ENCODE data around the gene RGL1.

Gene RGL1

GRCh38 chr1:183872403-183872802 lies 67.5 kb downstream of the RGL1 start:
- no peak for TF ChIP-seq CTCF (IDR thresholded peaks at IDR 0.05; ENCODE audit: unreplicated experiment in 3 of 3)
- Mint-ChIP-seq H3K27ac (peak overlapping the region; percentile 77 to 94 (median 90)), H3K4me1 (peaks cover 77% of the 10 kb centered on the region), H3K9me3 (no peaks in the 10 kb centered on the region), H3K4me3 (peak overlapping the region in 2 of 3 experiments; percentile 32 to 62), H3K27me3 (ENCODE audit: low read depth) (no peaks in the 10 kb centered on the region), H3K36me3 (ENCODE audit: low read depth) (peaks cover 20% of the 10 kb centered on the region)

GRCh38 chr1:183873642-183874041 lies 68.7 kb downstream of the RGL1 start:
- TF ChIP-seq CTCF (IDR thresholded peaks at IDR 0.05; ENCODE audit: unreplicated experiment in 3 of 3), result no peak
- Mint-ChIP-seq H3K36me3 (ENCODE audit: low read depth) (peaks cover 20% of the 10 kb centered on the region), H3K9me3 (no peaks in the 10 kb centered on the region), H3K27ac (peak overlapping the region; percentile 89 to 94 (median 90)), H3K27me3 (ENCODE audit: low read depth) (no peaks in the 10 kb centered on the region), H3K4me1 (peaks cover 81% of the 10 kb centered on the region), H3K4me3 (no peak overlapping the region)

GRCh38 chr1:183876309-183876708 lies 71.4 kb downstream of the RGL1 start:
- Mint-ChIP-seq H3K27ac (peak overlapping the region; percentile 79 to 94 (median 90)), H3K27me3 (ENCODE audit: low read depth) (no peaks in the 10 kb centered on the region), H3K4me3 (peak overlapping the region in 1 of 3 experiments; percentile 31), H3K4me1 (peaks cover 83% of the 10 kb centered on the region), H3K36me3 (ENCODE audit: low read depth) (peaks cover 19% of the 10 kb centered on the region), H3K9me3 (no peaks in the 10 kb centered on the region)
- TF ChIP-seq CTCF (IDR thresholded peaks at IDR 0.05; ENCODE audit: unreplicated experiment in 3 of 3), result no peak

- H3K4me1 Mint-ChIP-seq, result peaks cover 83% of the 10 kb centered on the region
- H3K36me3 Mint-ChIP-seq (ENCODE audit: low read depth), result peaks cover 25% of the 10 kb centered on the region
- peak overlapping the region in 2 of 3 experiments; percentile 14 to 31 for H3K4me3 Mint-ChIP-seq
- no peaks in the 10 kb centered on the region for H3K27me3 Mint-ChIP-seq (ENCODE audit: low read depth)
- no peak for TF ChIP-seq CTCF (IDR thresholded peaks at IDR 0.05; ENCODE audit: unreplicated experiment in 3 of 3)
- H3K9me3 Mint-ChIP-seq, result no peaks in the 10 kb centered on the region
- H3K27ac Mint-ChIP-seq, result peak overlapping the region; percentile 79 to 94 (median 90)
Measured at GRCh38 chr1:183877053-183877720, 72.3 kb downstream of the RGL1 start.

GRCh38 chr1:183879494-183879893 lies 74.6 kb downstream of the RGL1 start:
- Mint-ChIP-seq H3K4me3 (no peak overlapping the region), H3K27ac (peak overlapping the region; percentile 60 to 94 (median 85)), H3K27me3 (ENCODE audit: low read depth) (no peaks in the 10 kb centered on the region), H3K4me1 (peaks cover 83% of the 10 kb centered on the region), H3K9me3 (no peaks in the 10 kb centered on the region), H3K36me3 (ENCODE audit: low read depth) (peaks cover 43% of the 10 kb centered on the region)
- no peak for TF ChIP-seq CTCF (IDR thresholded peaks at IDR 0.05; ENCODE audit: unreplicated experiment in 3 of 3)

GRCh38 chr1:183879966-183880365 lies 75.0 kb downstream of the RGL1 start:
- peaks cover 83% of the 10 kb centered on the region for H3K4me1 Mint-ChIP-seq
- no peaks in the 10 kb centered on the region for H3K27me3 Mint-ChIP-seq (ENCODE audit: low read depth)
- no peaks in the 10 kb centered on the region for H3K9me3 Mint-ChIP-seq
- peak overlapping the region; percentile 60 to 94 (median 85) for H3K27ac Mint-ChIP-seq
- H3K4me3 Mint-ChIP-seq, result no peak overlapping the region
- H3K36me3 Mint-ChIP-seq (ENCODE audit: low read depth), result peaks cover 46% of the 10 kb centered on the region
- no peak for TF ChIP-seq CTCF (IDR thresholded peaks at IDR 0.05; ENCODE audit: unreplicated experiment in 3 of 3)
